Ramos (cell line): Measurements from ENCODE around the gene KLHL3.

ENCODE experiments used
- in situ Hi-C: fragments of 300-500 bp; cut with MboI; formaldehyde crosslinking; loops from one replicate; pipeline ENCODE4 v1.14.3; 2022; ENCODE audit warnings: low sequenced_read_pairs; ENCODE audit not compliant: unreplicated experiment

Gene KLHL3

GRCh38 chr5:137639645-137640044 is 96.2 kb downstream of the KLHL3 start:
- in situ Hi-C loops = no loop called here

- in situ Hi-C loops = no loop called here
These were observed 97.0 kb downstream of the KLHL3 start for GRCh38 chr5:137638841-137639240.

GRCh38 chr5:137636830-137637714 is 98.8 kb downstream of the KLHL3 start:
- in situ Hi-C loops = no loop called here

GRCh38 chr5:137636099-137636498 is 99.8 kb downstream of the KLHL3 start:
- in situ Hi-C loops = no loop called here

- in situ Hi-C loops = no loop called here
These were observed 100.4 kb downstream of the KLHL3 start for GRCh38 chr5:137635521-137635921.

GRCh38 chr5:137633896-137634295 is 102.0 kb downstream of the KLHL3 start:
- in situ Hi-C loops = no loop called here

GRCh38 chr5:137632716-137633115 is 103.2 kb downstream of the KLHL3 start:
- in situ Hi-C loops = no loop called here

- in situ Hi-C loops = no loop called here
These were observed 104.4 kb downstream of the KLHL3 start for GRCh38 chr5:137631453-137631852.

GRCh38 chr5:137630972-137631370 is 104.9 kb downstream of the KLHL3 start:
- in situ Hi-C loops = no loop called here

- in situ Hi-C loops = no loop called here
These were observed 105.5 kb downstream of the KLHL3 start for GRCh38 chr5:137630216-137630971.

- in situ Hi-C loops = no loop called here
These were observed 106.2 kb downstream of the KLHL3 start for GRCh38 chr5:137629646-137630045.

GRCh38 chr5:137627706-137628105 is 108.2 kb downstream of the KLHL3 start:
- in situ Hi-C loops = no loop called here

- in situ Hi-C loops = no loop called here
These were observed 108.6 kb downstream of the KLHL3 start for GRCh38 chr5:137627293-137627692.

GRCh38 chr5:137624786-137625349 is 111.0 kb downstream of the KLHL3 start:
- in situ Hi-C loops = no loop called here

- in situ Hi-C loops = no loop called here
These were observed 113.0 kb downstream of the KLHL3 start for GRCh38 chr5:137622850-137623249.

GRCh38 chr5:137621861-137622823 is 113.7 kb downstream of the KLHL3 start:
- in situ Hi-C loops = no loop called here

- in situ Hi-C loops = no loop called here
These were observed 114.6 kb downstream of the KLHL3 start for GRCh38 chr5:137621306-137621705.

- in situ Hi-C loops = no loop called here
These were observed 116.6 kb downstream of the KLHL3 start for GRCh38 chr5:137619191-137619870.

- in situ Hi-C loops = no loop called here
These were observed 117.4 kb downstream of the KLHL3 start for GRCh38 chr5:137618476-137618875.
